Liver (tissue), 9 donors: ENCODE measurements around the gene SALL3. TPM values are rescaled to one million over a fixed set of nuclear protein-coding genes. Genes with fewer than 3 reads are reported as not detected.

Source experiments
- DNase-seq: peaks from one replicate; pipeline ENCODE4 v3.0.0-alpha.2; 2017; ENCODE audit warnings: low spot score
- H3K27ac ChIP-seq, 2 donors: one replicate each; pipeline ENCODE4 v1.7.0; 2013; ENCODE audit warnings: inconsistent platforms in 2 of 2, low read length in 2 of 2, control low read depth in 1 of 2, low read depth in 1 of 2, mild to moderate bottlenecking in 1 of 2
- H3K27me3 ChIP-seq, 4 donors: one replicate each; pipeline versions ENCODE4 v1.6.1 to v1.7.0; 2013; ENCODE audit warnings: low read length in 3 of 4, inconsistent platforms in 1 of 4, mild to moderate bottlenecking in 1 of 4, moderate library complexity in 1 of 4; ENCODE audit not compliant: control insufficient read depth in 4 of 4, insufficient read depth in 4 of 4
- H3K36me3 ChIP-seq, 4 donors: one replicate each; pipeline versions ENCODE4 v1.6.1 to v1.7.0; 2013; ENCODE audit warnings: low read length in 3 of 4, mild to moderate bottlenecking in 3 of 4, low read depth in 1 of 4, moderate library complexity in 1 of 4; ENCODE audit not compliant: control insufficient read depth in 4 of 4, insufficient read depth in 3 of 4
- H3K4me1 ChIP-seq, 4 donors: one replicate each; pipeline versions ENCODE4 v1.6.1 to v1.7.0; 2013; ENCODE audit warnings: low read length in 3 of 4, mild to moderate bottlenecking in 3 of 4, moderate library complexity in 1 of 4; ENCODE audit not compliant: control insufficient read depth in 4 of 4, insufficient read depth in 4 of 4
- H3K4me3 ChIP-seq, 3 donors: one replicate each; pipeline versions ENCODE4 v1.6.1 to v1.7.0; 2013; ENCODE audit warnings: low read length in 3 of 3, control low read depth in 1 of 3, low read depth in 1 of 3, mild to moderate bottlenecking in 1 of 3
- H3K9ac ChIP-seq, 2 donors: one replicate each; pipeline ENCODE4 v1.7.0; 2013; ENCODE audit warnings: low read length in 2 of 2, mild to moderate bottlenecking in 2 of 2, moderate library complexity in 2 of 2, control low read depth in 1 of 2, low read depth in 1 of 2
- H3K9me3 ChIP-seq, 4 donors: one replicate each; pipeline versions ENCODE4 v1.6.1 to v1.7.0; 2013; ENCODE audit warnings: low read length in 3 of 4; ENCODE audit not compliant: control insufficient read depth in 4 of 4
- ATF3 ChIP-seq: IDR thresholded peaks from 2 replicates; pipeline ENCODE4 v1.6.1; 2016; ENCODE audit warnings: antibody characterized with exemption
- EGR1 ChIP-seq, 2 donors: IDR thresholded peaks; 2 replicates each; pipeline ENCODE4 v1.6.1; 2016 to 2018; ENCODE audit warnings: antibody characterized with exemption in 2 of 2, low read depth in 2 of 2
- FOXA1 ChIP-seq: IDR thresholded peaks from 2 replicates; pipeline ENCODE4 v1.6.1; 2016; ENCODE audit warnings: antibody characterized with exemption
- FOXA2 ChIP-seq: IDR thresholded peaks from 2 replicates; pipeline ENCODE4 v1.6.1; 2016; ENCODE audit warnings: antibody characterized with exemption
- GABPA ChIP-seq, 2 donors: IDR thresholded peaks in 1 of 2; conservative IDR thresholded peaks in 1 of 2; 2 replicates each; pipeline ENCODE4 v1.6.1; 2016; ENCODE audit warnings: antibody characterized with exemption in 2 of 2, mild to moderate bottlenecking in 1 of 2, moderate library complexity in 1 of 2
- HNF4A ChIP-seq, 2 donors: conservative IDR thresholded peaks; 2 replicates each; pipeline ENCODE4 v1.6.1; 2016; ENCODE audit warnings: antibody characterized with exemption in 2 of 2, mild to moderate bottlenecking in 2 of 2
- HNF4G ChIP-seq: IDR thresholded peaks from 2 replicates; pipeline ENCODE4 v1.6.1; 2016; ENCODE audit warnings: antibody characterized with exemption
- JUND ChIP-seq, 2 donors: IDR thresholded peaks; 2 replicates each; pipeline ENCODE4 v1.6.1; 2016; ENCODE audit warnings: antibody characterized with exemption in 2 of 2
- NR2F2 ChIP-seq: IDR thresholded peaks from 2 replicates; pipeline ENCODE4 v1.6.1; 2016; ENCODE audit warnings: antibody characterized with exemption
- RAD21 ChIP-seq, 2 donors: IDR thresholded peaks; 2 replicates each; pipeline ENCODE4 v1.6.1; 2016; ENCODE audit warnings: antibody characterized with exemption in 2 of 2, mild to moderate bottlenecking in 2 of 2
- RXRA ChIP-seq, 2 donors: IDR thresholded peaks; 2 replicates each; pipeline ENCODE4 v1.6.1; 2017 to 2018; ENCODE audit warnings: antibody characterized with exemption in 2 of 2, mild to moderate bottlenecking in 1 of 2
- SP1 ChIP-seq: IDR thresholded peaks from 2 replicates; pipeline ENCODE4 v1.6.1; 2018; ENCODE audit warnings: antibody characterized with exemption, mild to moderate bottlenecking
- TAF1 ChIP-seq: conservative IDR thresholded peaks from 2 replicates; pipeline ENCODE4 v1.6.1; 2016; ENCODE audit warnings: antibody characterized with exemption, mild to moderate bottlenecking
- YY1 ChIP-seq: IDR thresholded peaks from 2 replicates; pipeline ENCODE4 v1.6.1; 2016; ENCODE audit warnings: antibody characterized with exemption, mild to moderate bottlenecking
- ZBTB33 ChIP-seq: IDR thresholded peaks from 2 replicates; pipeline ENCODE4 v1.6.1; 2016; ENCODE audit warnings: antibody characterized with exemption
- WGBS: extraction: QIAGEN DNeasy Blood & Tissue Kit; methylation state at CpG from one replicate; pipeline ENCODE4 v1.1.7; 2013; 5-methylcytosine and 5-hydroxymethylcytosine counted together
- polyA plus RNA-seq, 2 donors: library from polyadenylated mRNA; stranded (reverse) in 1 of 2; unstranded in 1 of 2; fragments of 200-250 nt in 1 of 2; fragments of >200 nt in 1 of 2; fragmentation: Nextera tagmentation in 1 of 2; extraction: Ambion mirVana in 1 of 2; gene quantifications; one replicate each; pipeline versions ENCODE4 v1.2.1 to v1.2.3, GENCODE V29; 2013 to 2015
- total RNA-seq, 2 donors: library from RNA; depleted of rRNA; stranded (reverse); fragments of >200 nt; gene quantifications; one replicate each; pipeline ENCODE4 v1.2.3, GENCODE V29; 2014
- TF ChIP-seq, protein P1 (sequence below): IDR thresholded peaks from 2 replicates; pipeline ENCODE4 v1.6.1; 2016; ENCODE audit warnings: antibody characterized with exemption
- TF ChIP-seq, protein P2 (sequence below): fragments of 150-350 bp; IDR thresholded peaks from 2 replicates; pipeline ENCODE4 v1.5.1; 2017; ENCODE audit warnings: improper control_type of control experiment, low read depth, low read length; ENCODE audit not compliant: missing input control
- donor health status: healthy.
- donor health status: healthy.
- donor health status: healthy.
- donor health status: healthy.
- donor health status: healthy.

Gene SALL3
- total and polyA plus RNA-seq, 4 donors, result not detected

DNA sequence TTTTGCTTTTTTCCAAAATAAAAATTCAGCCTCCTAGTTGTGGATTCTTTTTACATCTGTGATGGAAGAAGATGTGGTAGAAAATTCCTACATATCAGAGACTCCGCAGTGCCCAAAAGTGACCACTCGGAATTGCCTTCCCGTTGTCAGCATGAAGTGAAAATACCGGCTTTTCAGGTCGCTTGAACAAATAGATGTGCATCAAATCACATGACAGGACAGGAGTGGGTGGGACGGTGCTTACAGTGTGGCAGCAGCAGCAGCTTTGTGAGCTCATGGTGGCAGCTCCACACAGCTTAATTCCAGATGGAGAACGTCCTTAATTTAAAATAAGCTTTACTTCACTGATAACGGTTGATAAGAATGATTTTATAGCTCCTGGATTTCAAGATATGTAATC is 20.3 kb downstream of the SALL3 start:
- no peaks in the 10 kb centered on the region for H3K9me3 ChIP-seq
- WGBS, result 49% methylated on average over 8 of the region's 8 CpGs
- H3K4me3 ChIP-seq, result no peak overlapping the region
- H3K4me1 ChIP-seq, result no peaks in the 10 kb centered on the region
- H3K27me3 ChIP-seq, result peaks cover 0 to 9% (median 1%) of the 10 kb centered on the region in 4 donors
- no peak overlapping the region for H3K9ac ChIP-seq
- no peak overlapping the region for H3K27ac ChIP-seq
- no peak for TF ChIP-seq RAD21 (IDR thresholded peaks at IDR 0.05)
- no peak for TF ChIP-seq FOXA1
- no peak for TF ChIP-seq EGR1 (IDR thresholded peaks at IDR 0.05; ENCODE audit: low read depth in 2 of 2)
- TF ChIP-seq FOXA2, result no peak
- TF ChIP-seq TAF1, result no peak
- TF ChIP-seq JUND (IDR thresholded peaks at IDR 0.05), result no peak
- TF ChIP-seq YY1, result no peak
- TF ChIP-seq, protein P1, sequence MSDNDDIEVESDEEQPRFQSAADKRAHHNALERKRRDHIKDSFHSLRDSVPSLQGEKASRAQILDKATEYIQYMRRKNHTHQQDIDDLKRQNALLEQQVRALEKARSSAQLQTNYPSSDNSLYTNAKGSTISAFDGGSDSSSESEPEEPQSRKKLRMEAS, result no peak
- no peak for TF ChIP-seq GABPA (IDR thresholded peaks at IDR 0.05 in 1 of 2, conservative IDR thresholded peaks at IDR 0.05 in 1 of 2)
- TF ChIP-seq RXRA (IDR thresholded peaks at IDR 0.05), result no peak
- DNase-seq, result no peak
- no peaks in the 10 kb centered on the region for H3K36me3 ChIP-seq

- H3K27ac ChIP-seq, result no peak overlapping the region
- no peak overlapping the region for H3K9ac ChIP-seq
- peaks cover 0 to 9% (median 1%) of the 10 kb centered on the region in 4 donors for H3K27me3 ChIP-seq
- no peaks in the 10 kb centered on the region for H3K36me3 ChIP-seq
- TF ChIP-seq ATF3 (no peak), RXRA (IDR thresholded peaks at IDR 0.05) (no peak)
- TF ChIP-seq, protein P2, sequence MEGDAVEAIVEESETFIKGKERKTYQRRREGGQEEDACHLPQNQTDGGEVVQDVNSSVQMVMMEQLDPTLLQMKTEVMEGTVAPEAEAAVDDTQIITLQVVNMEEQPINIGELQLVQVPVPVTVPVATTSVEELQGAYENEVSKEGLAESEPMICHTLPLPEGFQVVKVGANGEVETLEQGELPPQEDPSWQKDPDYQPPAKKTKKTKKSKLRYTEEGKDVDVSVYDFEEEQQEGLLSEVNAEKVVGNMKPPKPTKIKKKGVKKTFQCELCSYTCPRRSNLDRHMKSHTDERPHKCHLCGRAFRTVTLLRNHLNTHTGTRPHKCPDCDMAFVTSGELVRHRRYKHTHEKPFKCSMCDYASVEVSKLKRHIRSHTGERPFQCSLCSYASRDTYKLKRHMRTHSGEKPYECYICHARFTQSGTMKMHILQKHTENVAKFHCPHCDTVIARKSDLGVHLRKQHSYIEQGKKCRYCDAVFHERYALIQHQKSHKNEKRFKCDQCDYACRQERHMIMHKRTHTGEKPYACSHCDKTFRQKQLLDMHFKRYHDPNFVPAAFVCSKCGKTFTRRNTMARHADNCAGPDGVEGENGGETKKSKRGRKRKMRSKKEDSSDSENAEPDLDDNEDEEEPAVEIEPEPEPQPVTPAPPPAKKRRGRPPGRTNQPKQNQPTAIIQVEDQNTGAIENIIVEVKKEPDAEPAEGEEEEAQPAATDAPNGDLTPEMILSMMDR, result no peak
- TF ChIP-seq, protein P1, result no peak
- H3K4me3 ChIP-seq, result no peak overlapping the region
- DNase-seq, result no peak
- no peaks in the 10 kb centered on the region for H3K4me1 ChIP-seq
- no peaks in the 10 kb centered on the region for H3K9me3 ChIP-seq
- 81% methylated on average over 13 of the region's 13 CpGs for WGBS
Observed at GRCh38 chr18:79000997-79001396, 21.4 kb downstream of the SALL3 start.

DNA sequence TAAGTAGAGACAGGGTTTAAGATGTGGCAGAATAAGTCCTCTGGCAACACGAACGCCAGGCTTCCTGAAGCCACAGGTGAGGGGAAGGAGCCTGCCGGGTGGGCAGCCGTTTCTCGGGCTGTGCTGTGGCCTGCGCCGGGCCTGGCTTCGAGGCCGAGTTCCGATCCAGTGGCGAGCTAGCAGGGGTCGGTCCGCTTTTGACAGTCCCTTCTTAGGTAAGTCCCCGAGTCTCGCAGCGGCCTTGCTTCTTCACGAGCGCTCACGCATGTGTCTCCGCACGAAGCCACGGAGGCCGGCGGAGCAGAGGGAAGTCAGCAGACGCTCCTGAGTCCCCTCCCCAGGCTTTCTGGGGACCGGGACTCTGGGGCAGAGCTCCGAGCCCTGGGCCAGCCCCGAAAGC is 26.0 kb downstream of the SALL3 start:
- H3K27me3 ChIP-seq, result peaks cover 0 to 2% (median 0%) of the 10 kb centered on the region in 4 donors
- WGBS, result 84% methylated on average over 28 of the region's 28 CpGs
- H3K4me1 ChIP-seq, result no peaks in the 10 kb centered on the region
- H3K9ac ChIP-seq, result no peak overlapping the region
- no peak for DNase-seq
- H3K36me3 ChIP-seq, result no peaks in the 10 kb centered on the region
- H3K4me3 ChIP-seq, result no peak overlapping the region
- TF ChIP-seq, protein P2, result no peak
- TF ChIP-seq RAD21 (IDR thresholded peaks at IDR 0.05) (no peak), TAF1 (no peak), YY1 (no peak), ATF3 (no peak), ZBTB33 (no peak), FOXA2 (no peak), RXRA (IDR thresholded peaks at IDR 0.05) (no peak), JUND (IDR thresholded peaks at IDR 0.05) (no peak), SP1 (no peak), HNF4G (no peak), HNF4A (conservative IDR thresholded peaks at IDR 0.05) (no peak), GABPA (IDR thresholded peaks at IDR 0.05 in 1 of 2, conservative IDR thresholded peaks at IDR 0.05 in 1 of 2) (no peak), FOXA1 (no peak), NR2F2 (no peak), EGR1 (IDR thresholded peaks at IDR 0.05; ENCODE audit: low read depth in 2 of 2) (no peak)
- TF ChIP-seq, protein P1, result no peak
- peaks cover 0 to 5% (median 0%) of the 10 kb centered on the region in 4 donors for H3K9me3 ChIP-seq
- no peak overlapping the region for H3K27ac ChIP-seq
